RWPE1 (cell line): ENCODE measurements around the gene PPM1E.

ENCODE experiments used
- CTCF ChIA-PET: fragments of 350-600 bp; sonication (Branson Sonifier 250); formaldehyde crosslinking; extraction: SDS; loops from one replicate; lab custom pipeline; 2021; lab: Yijun Ruan, JAX
- POLR2A ChIA-PET: fragments of 400-600 bp; formaldehyde crosslinking; extraction: SDS; loops from one replicate; lab custom pipeline; 2020; ENCODE audit warnings: antibody characterized with exemption; ENCODE audit not compliant: low non-redundant PET; lab: Yijun Ruan, JAX
- DNase-seq: peaks from one replicate; pipeline ENCODE4 v3.0.0; 2012; ENCODE audit warnings: low spot score
- H3K27ac ChIP-seq: fragments of 450-650 bp; 2 replicates; pipeline ENCODE4 v1.5.1; 2017
- TF ChIP-seq, protein P1 (sequence below): fragments of 450-650 bp; conservative IDR thresholded peaks from 2 replicates; pipeline ENCODE4 v1.5.1; 2017; ENCODE audit warnings: low read depth, mild to moderate bottlenecking

Gene PPM1E

GRCh38 chr17:59011975-59012374 lies 256.3 kb downstream of the PPM1E start:
- ChIA-PET POLR2A (no interaction called here), CTCF (interaction anchor here (0.5 kb wide), 1 partner anchor 13 kb away, joined by 3 read pairs; no protein-coding TSS in a partner anchor)
- no peak overlapping the region for H3K27ac ChIP-seq
- TF ChIP-seq, protein P1, sequence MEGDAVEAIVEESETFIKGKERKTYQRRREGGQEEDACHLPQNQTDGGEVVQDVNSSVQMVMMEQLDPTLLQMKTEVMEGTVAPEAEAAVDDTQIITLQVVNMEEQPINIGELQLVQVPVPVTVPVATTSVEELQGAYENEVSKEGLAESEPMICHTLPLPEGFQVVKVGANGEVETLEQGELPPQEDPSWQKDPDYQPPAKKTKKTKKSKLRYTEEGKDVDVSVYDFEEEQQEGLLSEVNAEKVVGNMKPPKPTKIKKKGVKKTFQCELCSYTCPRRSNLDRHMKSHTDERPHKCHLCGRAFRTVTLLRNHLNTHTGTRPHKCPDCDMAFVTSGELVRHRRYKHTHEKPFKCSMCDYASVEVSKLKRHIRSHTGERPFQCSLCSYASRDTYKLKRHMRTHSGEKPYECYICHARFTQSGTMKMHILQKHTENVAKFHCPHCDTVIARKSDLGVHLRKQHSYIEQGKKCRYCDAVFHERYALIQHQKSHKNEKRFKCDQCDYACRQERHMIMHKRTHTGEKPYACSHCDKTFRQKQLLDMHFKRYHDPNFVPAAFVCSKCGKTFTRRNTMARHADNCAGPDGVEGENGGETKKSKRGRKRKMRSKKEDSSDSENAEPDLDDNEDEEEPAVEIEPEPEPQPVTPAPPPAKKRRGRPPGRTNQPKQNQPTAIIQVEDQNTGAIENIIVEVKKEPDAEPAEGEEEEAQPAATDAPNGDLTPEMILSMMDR = no peak
- DNase-seq = no peak

DNA sequence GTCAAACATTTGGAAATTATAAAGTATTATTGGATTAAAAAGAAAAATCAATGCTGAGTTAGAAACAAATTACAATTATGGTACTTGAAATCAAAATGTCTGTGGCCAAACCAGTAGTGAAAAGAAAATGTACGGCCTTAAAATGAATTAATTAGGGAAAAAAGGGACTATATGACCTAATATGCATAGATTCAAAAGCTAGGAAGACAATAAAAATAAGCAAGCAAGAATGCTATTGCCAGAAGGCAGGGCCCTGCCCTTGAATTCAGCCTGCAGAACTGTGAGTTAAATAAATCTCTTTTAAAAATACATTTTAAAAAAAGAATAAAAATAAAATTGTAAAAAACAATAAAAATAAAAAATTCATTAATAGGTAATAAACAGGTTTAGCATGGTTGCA lies 262.4 kb downstream of the PPM1E start:
- POLR2A ChIA-PET = no interaction called here
- DNase-seq = no peak
- CTCF ChIA-PET = no interaction called here
- TF ChIP-seq, protein P1 = no peak
- H3K27ac ChIP-seq = no peak overlapping the region

GRCh38 chr17:59024916-59025315 lies 269.3 kb downstream of the PPM1E start:
- ChIA-PET CTCF (no interaction called here), POLR2A (no interaction called here)
- TF ChIP-seq, protein P1 = no peak
- no peak for DNase-seq
- no peak overlapping the region for H3K27ac ChIP-seq

DNA sequence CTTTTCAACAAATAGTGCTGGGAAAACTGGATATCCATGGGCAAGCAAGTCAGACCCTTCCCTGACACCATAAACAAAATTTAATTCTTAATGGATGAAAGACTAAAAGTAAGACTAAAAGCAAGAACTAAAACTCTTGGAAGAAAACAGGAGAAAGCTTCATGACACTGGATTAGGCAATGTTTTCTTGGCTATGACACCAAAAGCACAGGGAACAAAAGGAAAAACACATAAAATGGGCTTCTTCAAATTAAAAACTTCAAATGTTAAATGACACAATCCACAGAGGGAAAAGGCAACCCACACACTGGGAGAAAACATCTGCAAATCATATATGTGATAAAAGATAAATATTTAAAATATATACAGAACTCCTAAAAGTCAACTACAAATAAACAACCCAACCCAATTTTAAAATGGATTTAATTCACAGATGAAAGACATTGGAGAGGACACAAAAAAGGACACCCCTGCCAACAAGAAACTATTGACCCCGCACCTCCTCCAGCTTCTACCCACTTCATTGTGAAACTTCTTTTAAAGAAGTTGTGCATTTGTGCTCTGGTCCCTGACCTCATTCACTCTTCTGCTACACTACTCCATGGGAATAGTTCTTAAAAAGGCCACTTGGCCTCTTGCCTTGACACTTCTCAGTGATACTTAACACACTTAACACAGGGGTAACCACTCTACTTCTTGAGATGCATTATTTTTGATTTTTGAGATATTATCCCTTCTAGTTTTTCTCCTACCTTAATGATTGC lies 270.7 kb downstream of the PPM1E start:
- ChIA-PET CTCF (no interaction called here), POLR2A (no interaction called here)
- DNase-seq = no peak
- TF ChIP-seq, protein P1 = no peak
- no peak overlapping the region for H3K27ac ChIP-seq

GRCh38 chr17:59027750-59028149 lies 272.1 kb downstream of the PPM1E start:
- H3K27ac ChIP-seq = no peak overlapping the region
- ChIA-PET CTCF (no interaction called here), POLR2A (no interaction called here)
- no peak for DNase-seq
- TF ChIP-seq, protein P1 = no peak

- CTCF ChIA-PET = no interaction called here
Observed at GRCh38 chr17:59028328-59028727, 272.7 kb downstream of the PPM1E start.

More at GRCh38 chr17:59028328-59028727, 272.7 kb downstream of the PPM1E start:
- H3K27ac ChIP-seq = no peak overlapping the region
- no peak for DNase-seq
- POLR2A ChIA-PET = no interaction called here
- TF ChIP-seq, protein P1 = no peak
